Measurements from ENCODE around the gene CEP89.
"Not testable (repeated sequence)": the region's sequence is repeated elsewhere in the genome, so short reads cannot be mapped to it uniquely, and the experiment has no call there.

The CEP89 gene

DNA sequence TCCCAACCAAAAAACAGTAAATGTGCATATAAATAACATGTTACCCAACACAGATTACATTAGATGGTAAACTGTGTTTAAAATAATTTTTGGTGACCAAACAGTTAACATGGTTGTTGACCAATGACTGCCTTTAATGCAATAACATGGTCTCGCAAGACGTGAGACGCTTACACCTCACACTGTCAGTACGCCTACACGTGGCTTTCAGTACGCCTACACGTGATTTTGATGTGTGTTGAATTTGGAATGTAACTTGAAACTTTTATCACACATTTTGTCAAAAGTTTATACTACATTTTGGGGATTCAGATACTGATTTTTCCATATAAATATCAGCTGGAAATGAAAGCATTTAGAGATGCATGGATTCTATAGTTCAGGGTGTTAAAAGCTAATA is 134.2 kb downstream of the CEP89 start:
- DNase-seq (ENCODE audit: low read depth) = no peak

DNA sequence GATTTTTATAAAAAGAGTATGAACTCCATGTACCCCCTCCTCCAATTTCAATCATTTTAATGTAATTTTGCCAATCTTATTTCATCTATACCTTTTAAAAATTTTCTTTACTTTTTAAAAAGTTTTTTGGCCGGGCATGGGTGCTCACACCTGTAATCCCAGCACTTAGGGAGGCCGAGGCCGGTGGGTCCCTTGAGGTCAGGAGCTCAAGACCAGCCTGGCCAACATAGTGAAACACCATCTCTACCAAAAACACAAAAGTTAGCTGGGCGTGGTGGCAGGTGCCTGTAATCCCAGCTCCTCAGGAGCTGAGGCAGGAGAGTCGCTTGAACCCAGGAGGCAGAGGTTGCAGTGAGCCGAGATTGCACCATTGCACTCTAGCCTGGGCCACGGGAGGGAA is 138.4 kb downstream of the CEP89 start:
- not testable (repeated sequence) for DNase-seq (ENCODE audit: low read depth)

- not testable (repeated sequence) for DNase-seq (ENCODE audit: low read depth)
These were observed 138.9 kb downstream of the CEP89 start for GRCh38 chr19:32832825-32833224.

DNA sequence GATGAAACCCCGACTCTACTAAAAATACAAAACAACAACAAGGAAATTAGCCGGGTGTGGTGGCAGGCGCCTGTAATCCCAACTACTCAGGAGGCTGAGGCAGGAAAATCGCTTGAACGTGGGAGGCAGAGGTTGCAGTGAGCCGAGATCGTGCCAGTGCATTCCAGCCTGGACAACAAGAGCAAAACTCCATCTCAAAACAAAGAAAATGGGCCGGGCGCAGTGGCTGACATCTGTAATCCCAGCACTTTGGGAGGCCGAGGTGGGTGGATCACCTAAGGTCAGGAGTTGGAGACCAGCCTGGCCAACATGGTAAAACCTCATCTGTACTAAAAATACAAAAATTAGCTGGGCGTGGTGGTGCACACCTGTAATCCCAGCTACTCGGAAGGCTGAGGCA is 139.7 kb downstream of the CEP89 start:
- DNase-seq (ENCODE audit: low read depth) = not testable (repeated sequence)

DNA sequence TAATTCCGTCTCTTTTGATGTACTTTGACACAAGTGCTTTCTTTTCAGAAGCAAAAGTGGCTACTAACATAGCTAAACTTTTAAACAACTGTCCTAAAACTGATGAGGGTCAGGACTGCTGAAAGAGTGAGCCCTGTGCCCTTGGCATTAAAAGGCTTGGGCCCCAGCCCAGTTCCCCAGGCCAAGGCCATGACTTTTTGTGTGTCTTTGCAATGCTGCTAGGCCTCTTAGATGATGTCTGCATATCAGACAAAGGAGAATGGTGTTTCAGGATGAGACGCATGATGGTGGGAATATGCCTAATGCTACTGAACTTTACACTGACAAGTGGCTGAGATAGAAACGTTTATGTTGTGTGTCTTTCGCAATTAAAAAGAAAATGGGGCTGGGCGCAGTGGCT is 140.1 kb downstream of the CEP89 start:
- DNase-seq (ENCODE audit: low read depth) = no peak

- no peak for DNase-seq (ENCODE audit: low read depth)
These were observed 141.3 kb downstream of the CEP89 start for GRCh38 chr19:32830231-32831014.

DNA sequence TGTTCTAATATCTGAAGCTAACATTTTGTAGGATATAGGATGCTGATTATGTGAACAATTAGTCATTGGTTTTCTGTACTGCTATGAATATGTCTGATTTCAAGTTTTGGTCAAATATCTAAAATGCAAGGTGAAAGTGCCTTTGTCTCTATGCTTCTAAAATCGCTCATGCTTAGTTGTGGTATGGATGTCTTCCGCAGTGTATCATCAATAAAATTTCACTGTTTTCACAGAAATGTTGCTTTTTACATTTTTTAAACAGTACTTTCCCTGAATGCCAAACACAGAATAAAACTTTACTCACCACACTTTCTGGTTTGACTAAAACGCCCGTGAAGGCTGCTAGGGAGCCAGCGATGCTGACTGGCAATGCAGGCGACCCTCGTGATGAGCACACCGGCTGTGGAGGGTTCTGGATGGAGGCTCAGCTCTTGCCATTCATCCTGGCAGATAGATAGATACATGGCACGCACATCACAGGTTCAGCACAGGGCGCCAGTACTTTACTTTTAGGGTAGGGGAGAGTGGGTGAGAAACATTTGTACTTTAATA is 142.3 kb downstream of the CEP89 start:
- DNase-seq (ENCODE audit: low read depth) = peak; percentile 3

GRCh38 chr19:32828643-32829344 is 143.0 kb downstream of the CEP89 start:
- DNase-seq (ENCODE audit: low read depth) = no peak

DNA sequence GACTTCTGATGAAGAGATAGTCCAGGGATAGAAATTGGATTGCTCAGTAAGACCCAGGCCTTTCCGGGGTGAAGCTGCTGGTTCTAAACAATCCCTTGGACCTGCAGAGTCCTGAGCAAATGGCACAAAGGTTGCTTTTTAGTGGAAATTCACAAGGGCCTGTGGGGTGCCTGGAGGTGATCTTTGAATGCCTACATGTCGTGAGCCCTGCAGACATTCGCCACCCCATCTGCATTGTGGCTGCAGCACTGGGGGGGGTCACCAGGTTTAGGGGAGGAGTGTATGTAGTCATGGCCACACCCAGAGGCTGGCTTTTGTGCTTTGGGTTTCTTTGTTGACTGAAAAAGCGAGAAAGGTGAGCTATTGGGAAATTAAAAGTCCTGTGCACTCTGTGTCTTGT is 143.6 kb downstream of the CEP89 start:
- DNase-seq (ENCODE audit: low read depth) = no peak

Measured in activated T-cell treated with anti-CD3 and anti-CD28 coated beads for 48 hours (primary cell).